Mesenteric fat pad (tissue), 1 donor: ENCODE results near the gene DCHS2. TPM values are rescaled to one million over a fixed set of nuclear protein-coding genes. Genes with fewer than 3 reads are reported as not detected.
"Not testable (repeated sequence)": the region's sequence is repeated elsewhere in the genome, so short reads cannot be mapped to it uniquely, and the experiment has no call there.

Experiments
- DNase-seq: peaks from one replicate; pipeline ENCODE4 v3.0.0-alpha.2; 2020; ENCODE audit warnings: low spot score
- total RNA-seq: library from RNA; stranded (reverse); fragmentation: NEBNext Ultra II Directional; extraction: Animal tissue kit (Norgen Biotek cat#: 25700); gene quantifications from one replicate; pipeline ENCODE4 v1.2.1, GENCODE V29; 2021
- donor health status: DM: yes; HTN: yes; CAD: no.

DCHS2 gene
- total RNA-seq, 1 donor from 2014 or later, result 0.32 TPM

DNA sequence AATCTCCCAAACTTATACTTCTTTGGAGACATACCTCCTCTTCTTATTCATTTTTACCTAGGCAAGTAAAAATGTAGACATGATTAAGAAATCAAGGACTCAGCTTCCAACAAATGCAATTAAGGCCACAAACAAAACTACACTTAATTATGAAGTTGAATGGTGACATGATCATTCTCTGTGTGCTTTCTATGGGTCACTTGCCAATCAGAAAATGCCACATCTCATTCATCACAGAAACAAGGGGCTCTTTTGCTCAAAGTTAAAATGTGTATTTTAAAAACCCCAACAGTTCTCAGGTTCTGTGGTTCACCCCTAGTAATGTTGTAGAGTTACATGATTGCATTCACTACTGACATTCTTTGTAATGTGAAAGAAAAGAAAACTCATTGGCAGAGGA is 273.5 kb downstream of the DCHS2 start:
- DNase-seq, result no peak

GRCh38 chr4:154217384-154217783 is 274.2 kb downstream of the DCHS2 start:
- DNase-seq, result not testable (repeated sequence)

DNA sequence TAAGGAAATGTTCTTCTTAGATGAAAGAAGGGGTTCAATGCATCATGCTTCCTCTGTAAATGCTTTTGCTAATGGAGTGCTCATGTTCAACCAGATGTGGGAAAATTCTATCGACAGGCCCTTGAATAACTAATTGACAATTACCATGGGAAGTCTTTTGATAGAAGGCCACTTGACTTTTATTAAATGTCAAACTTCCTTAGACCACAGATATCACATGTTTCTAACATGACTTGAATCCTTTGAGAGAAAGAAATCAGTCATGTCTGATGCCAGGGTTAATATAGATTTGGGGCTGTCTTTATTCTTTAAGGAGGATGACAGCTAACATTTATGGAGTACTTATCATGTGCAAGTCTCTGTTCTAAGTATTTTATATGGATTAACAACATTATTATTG is 280.1 kb downstream of the DCHS2 start:
- DNase-seq, result no peak

GRCh38 chr4:154208424-154208823 is 283.2 kb downstream of the DCHS2 start:
- no peak for DNase-seq

- no peak for DNase-seq
These were observed 286.1 kb downstream of the DCHS2 start for GRCh38 chr4:154205471-154205870.

DNA sequence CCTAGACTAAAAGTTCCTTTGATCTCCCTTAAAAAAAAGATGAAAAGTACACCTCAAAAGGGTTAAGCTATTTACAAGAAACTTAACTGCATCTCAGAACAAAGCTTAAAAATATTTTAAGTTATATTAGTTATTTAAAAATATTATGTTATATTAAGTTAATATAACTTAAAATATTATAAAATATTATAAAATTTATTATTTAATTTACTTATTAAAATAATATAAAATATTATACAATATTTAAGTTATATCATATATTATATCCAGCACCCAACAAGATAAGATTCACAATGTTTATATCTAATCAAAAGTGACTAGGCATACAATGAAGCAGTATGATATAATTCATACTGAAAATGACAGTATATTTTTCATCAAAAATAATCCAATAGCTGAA is 296.9 kb downstream of the DCHS2 start:
- no peak for DNase-seq

GRCh38 chr4:154192585-154192984 is 299.0 kb downstream of the DCHS2 start:
- DNase-seq, result no peak

- DNase-seq, result no peak
These were observed 302.3 kb downstream of the DCHS2 start for GRCh38 chr4:154189346-154189745.

DNA sequence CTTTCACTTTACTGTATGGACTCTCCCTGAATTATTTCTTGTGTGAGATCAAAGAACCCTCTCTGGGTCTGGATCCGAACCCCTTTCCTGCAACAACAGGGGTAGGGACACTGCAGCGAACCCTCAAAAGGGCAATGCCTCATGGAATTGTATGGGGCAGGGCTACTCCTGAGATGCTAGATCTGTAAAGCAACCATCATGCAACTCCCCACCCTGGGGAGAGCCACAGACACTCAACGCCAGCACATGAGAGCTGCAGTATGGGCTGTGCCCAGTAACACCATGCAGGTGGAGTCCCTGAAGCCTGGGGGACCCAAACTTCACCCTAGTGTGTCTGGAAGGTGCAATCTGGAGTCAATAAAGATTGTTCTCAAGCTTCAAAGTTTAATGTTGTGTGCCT is 304.7 kb downstream of the DCHS2 start:
- no peak for DNase-seq

DNA sequence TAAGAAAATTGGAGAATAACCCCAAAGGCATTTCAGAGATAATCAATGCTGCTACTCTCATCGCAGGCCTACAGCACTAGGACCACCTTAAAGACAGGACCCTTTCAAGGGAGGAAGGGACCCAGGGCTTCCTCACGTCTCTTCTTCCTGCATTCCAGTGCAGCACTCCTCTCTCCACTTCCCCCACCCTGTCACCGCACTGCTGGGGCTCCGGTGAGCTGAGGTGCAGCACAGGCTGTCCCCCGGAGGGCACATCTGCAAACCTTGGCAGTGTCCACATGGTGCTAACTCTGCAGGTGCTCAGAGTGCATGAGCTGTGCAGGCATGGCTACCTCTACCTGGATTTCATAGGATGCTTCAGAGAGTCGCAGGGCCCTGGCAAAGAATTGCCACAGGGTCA is 305.6 kb downstream of the DCHS2 start:
- DNase-seq, result no peak

GRCh38 chr4:154184238-154184637 is 307.4 kb downstream of the DCHS2 start:
- no peak for DNase-seq

GRCh38 chr4:154183264-154183663 is 308.3 kb downstream of the DCHS2 start:
- DNase-seq, result no peak

Other genes starting within 250 kb of the DCHS2 start
- 66.8 TPM for gene PLRG1, start 58.6 kb upstream of the DCHS2 start, total RNA-seq
- gene FGB, start 71.2 kb upstream of the DCHS2 start, total RNA-seq, result not detected
- gene FGA, start 98.9 kb upstream of the DCHS2 start, total RNA-seq, result not detected
- gene FGG, start 120.9 kb upstream of the DCHS2 start, total RNA-seq, result not detected